Muscle layer of colon (tissue), 2 donors: ENCODE measurements around the gene LBP.

Experiments used
- H3K27ac ChIP-seq: one replicate; pipeline ENCODE4 v1.7.0; 2013; ENCODE audit warnings: low read depth, mild to moderate bottlenecking, low read length, moderate library complexity
- H3K27me3 ChIP-seq, 2 donors: one replicate each; pipeline ENCODE4 v1.7.0; 2013; ENCODE audit warnings: low read length in 2 of 2, mild to moderate bottlenecking in 2 of 2; ENCODE audit not compliant: insufficient read depth in 2 of 2, control insufficient read depth in 1 of 2
- H3K36me3 ChIP-seq: one replicate; pipeline ENCODE4 v1.7.0; 2013; ENCODE audit warnings: mild to moderate bottlenecking, low read length; ENCODE audit not compliant: insufficient read depth
- H3K4me1 ChIP-seq: one replicate; pipeline ENCODE4 v1.7.0; 2013; ENCODE audit warnings: mild to moderate bottlenecking, low read length; ENCODE audit not compliant: insufficient read depth
- H3K4me3 ChIP-seq, 2 donors: one replicate each; pipeline ENCODE4 v1.7.0; 2013; ENCODE audit warnings: low read length in 2 of 2, low read depth in 1 of 2, mild to moderate bottlenecking in 1 of 2, moderate library complexity in 1 of 2
- H3K9ac ChIP-seq: one replicate; pipeline ENCODE4 v1.7.0; 2013; ENCODE audit warnings: low read length
- H3K9me3 ChIP-seq: one replicate; pipeline ENCODE4 v1.7.0; 2013; ENCODE audit warnings: mild to moderate bottlenecking, low read length
- donor health status: abdominal sarcoma.
- donor health status: Adenocarcinoma of cecum.

LBP gene, protein sequence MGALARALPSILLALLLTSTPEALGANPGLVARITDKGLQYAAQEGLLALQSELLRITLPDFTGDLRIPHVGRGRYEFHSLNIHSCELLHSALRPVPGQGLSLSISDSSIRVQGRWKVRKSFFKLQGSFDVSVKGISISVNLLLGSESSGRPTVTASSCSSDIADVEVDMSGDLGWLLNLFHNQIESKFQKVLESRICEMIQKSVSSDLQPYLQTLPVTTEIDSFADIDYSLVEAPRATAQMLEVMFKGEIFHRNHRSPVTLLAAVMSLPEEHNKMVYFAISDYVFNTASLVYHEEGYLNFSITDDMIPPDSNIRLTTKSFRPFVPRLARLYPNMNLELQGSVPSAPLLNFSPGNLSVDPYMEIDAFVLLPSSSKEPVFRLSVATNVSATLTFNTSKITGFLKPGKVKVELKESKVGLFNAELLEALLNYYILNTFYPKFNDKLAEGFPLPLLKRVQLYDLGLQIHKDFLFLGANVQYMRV

DNA sequence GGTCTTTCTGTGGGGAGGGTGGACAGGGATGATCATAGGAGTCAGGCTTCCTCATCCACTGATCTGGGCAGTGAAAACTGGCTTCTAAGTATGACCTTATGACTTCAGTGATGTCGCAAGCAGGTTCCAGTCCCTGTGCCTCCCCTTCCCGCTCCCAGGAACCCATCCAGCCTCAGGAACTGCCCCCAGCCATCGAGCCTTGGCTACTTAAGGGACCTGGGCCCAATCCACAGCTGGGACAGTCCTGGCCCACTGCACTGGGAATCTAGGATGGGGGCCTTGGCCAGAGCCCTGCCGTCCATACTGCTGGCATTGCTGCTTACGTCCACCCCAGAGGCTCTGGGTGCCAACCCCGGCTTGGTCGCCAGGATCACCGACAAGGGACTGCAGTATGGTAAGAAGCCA lies at the start of gene LBP:
Gene LBP (plus strand): TSS at position 236 of the 405 bp plus-strand sequence. CDS start 35 bp downstream, at position 271.
- Histone ChIP-seq H3K27ac (no peak within 1 kb of the TSS), H3K4me1 (peaks cover 4% of the 10 kb centered on the region), H3K9ac (no peak within 1 kb of the TSS), H3K36me3 (no peaks in the 10 kb centered on the region), H3K27me3 (no peaks in the 10 kb centered on the region), H3K4me3 (no peak within 1 kb of the TSS), H3K9me3 (no peaks in the 10 kb centered on the region)

DNA sequence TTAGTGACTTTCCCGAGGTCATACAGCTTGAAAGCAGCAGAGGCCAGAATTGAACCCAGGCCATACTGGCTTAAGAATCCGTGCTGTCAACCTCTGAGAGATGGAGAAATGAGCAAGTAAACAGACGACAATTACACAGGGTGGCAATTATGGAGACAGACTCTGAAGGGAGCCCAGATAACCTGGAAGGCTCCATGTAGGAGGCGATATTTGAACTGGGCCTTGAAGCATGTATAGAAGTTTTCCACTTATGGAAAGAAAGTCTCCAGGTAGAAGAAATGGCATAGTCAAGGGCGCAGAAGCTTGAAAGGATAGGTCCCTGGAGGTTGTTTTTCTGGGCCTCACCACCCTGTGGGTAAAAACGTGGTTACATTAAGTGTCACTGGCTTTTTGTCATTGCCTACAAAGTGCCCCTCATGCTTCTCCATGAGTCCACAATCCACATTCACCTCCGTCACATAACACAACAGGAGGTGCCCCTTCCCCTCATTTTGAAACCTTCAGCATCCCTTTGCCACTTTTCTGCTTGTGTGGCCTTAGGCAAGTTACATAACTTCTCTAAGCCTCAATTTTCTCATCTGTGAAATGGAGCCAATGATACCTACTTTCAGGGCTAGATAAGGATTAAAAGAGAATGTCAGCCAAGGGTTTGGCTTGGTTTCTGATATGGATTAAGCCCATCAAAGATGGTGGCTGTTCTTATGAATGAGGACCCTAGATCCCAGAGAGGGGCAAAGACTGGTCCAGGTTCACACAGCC lies 48.2 kb upstream of the LBP start:
- Histone ChIP-seq H3K9me3 (no peaks in the 10 kb centered on the region), H3K9ac (no peak overlapping the region), H3K4me3 (no peak overlapping the region), H3K36me3 (no peaks in the 10 kb centered on the region), H3K27ac (no peak overlapping the region), H3K4me1 (peaks cover 6% of the 10 kb centered on the region), H3K27me3 (no peaks in the 10 kb centered on the region)

DNA sequence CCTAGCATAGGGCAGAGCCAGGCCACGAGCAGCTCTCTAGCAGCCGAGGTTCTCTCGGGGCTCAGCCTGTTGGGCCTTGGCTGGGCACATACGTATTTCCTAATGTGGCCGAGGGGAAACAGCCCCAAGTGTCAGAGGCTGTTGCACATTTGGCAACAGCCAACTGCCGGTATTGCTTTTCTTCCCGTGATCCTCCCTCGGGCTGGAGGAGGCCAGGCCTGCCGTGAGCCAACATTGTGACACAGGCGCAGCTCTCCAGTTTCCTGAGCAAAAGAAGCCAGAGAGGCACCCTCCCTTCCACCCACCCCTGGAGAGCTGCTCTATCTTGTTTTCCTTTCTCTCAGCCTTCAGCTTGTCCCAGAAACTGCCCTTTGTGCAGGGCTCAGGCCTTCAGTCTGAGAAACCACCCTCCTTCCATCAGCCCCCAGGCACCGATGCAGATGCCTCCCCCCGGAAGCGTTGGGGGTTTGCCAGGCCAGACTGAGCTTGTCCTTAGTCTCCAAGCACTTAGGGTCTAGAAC lies 47.5 kb upstream of the LBP start:
- no peak overlapping the region for H3K9ac ChIP-seq
- H3K27me3 ChIP-seq = no peaks in the 10 kb centered on the region
- no peaks in the 10 kb centered on the region for H3K36me3 ChIP-seq
- peak overlapping the region; percentile 66 for H3K27ac ChIP-seq
- no peaks in the 10 kb centered on the region for H3K9me3 ChIP-seq
- H3K4me3 ChIP-seq = no peak overlapping the region
- H3K4me1 ChIP-seq = peaks cover 6% of the 10 kb centered on the region

DNA sequence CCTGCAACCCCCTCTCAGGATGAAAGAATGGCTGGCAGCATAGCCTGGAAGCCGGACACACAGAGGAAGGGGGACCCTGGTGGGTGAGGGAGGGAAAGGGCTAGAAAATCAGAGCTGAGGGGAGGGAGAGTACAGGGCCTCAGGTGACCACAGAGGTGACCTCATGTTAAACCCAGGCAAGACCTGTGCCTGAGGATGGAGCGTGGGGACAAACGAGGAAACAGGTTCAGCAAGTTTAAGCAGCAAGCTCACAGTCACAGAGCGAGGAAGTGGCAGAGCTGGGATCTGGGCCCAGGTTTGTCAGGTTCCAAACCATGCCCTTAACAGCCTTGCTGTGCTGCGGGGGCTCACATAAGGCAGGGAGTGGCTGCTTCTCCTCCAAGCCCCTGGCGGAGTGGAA lies 46.3 kb upstream of the LBP start:
- no peaks in the 10 kb centered on the region for H3K36me3 ChIP-seq
- H3K9ac ChIP-seq = no peak overlapping the region
- no peaks in the 10 kb centered on the region for H3K27me3 ChIP-seq
- H3K9me3 ChIP-seq = no peaks in the 10 kb centered on the region
- no peak overlapping the region for H3K27ac ChIP-seq
- no peak overlapping the region for H3K4me3 ChIP-seq
- peaks cover 6% of the 10 kb centered on the region for H3K4me1 ChIP-seq

DNA sequence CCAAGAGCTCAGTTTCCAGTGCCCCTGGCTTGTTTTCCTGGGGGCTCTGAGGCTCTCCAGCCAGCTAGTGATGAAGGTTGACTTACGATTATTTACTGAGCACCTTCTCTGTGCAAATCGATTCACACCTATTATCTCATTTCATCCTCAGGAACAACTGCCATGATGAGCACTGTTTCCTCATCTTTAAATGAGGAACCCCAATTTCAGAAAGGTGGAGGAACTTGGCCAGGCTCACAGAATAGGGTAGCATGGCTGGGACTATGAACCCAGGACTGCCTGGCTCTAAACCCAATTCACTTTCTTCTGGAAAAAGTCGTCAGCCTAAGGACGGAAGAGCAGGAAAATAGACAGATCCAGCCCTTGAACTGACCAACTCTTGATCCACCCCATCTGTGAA lies 45.8 kb upstream of the LBP start:
- Histone ChIP-seq H3K4me1 (peaks cover 6% of the 10 kb centered on the region), H3K9me3 (no peaks in the 10 kb centered on the region), H3K4me3 (no peak overlapping the region), H3K9ac (no peak overlapping the region), H3K27me3 (no peaks in the 10 kb centered on the region), H3K27ac (no peak overlapping the region), H3K36me3 (no peaks in the 10 kb centered on the region)

DNA sequence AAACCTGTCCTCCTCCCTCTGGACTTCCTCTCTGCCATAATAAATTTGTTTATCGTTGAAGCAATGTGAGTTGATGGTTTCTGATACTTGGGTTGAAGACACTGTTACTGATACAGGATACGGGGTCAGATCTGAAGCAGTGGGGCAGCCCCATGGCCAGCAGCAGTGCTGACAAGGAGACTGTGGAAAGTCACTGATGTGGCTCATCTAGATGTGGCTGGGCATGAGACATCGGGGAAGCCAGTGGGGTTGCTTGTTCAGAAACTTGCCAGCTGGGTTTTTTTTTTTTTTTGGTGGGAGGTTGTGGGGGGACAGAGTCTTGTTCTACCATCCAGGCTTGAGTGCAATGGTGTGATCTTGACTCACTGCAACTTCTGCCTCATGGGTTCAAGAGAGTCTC lies 45.0 kb upstream of the LBP start:
- H3K4me1 ChIP-seq = peaks cover 6% of the 10 kb centered on the region
- no peak overlapping the region for H3K9ac ChIP-seq
- no peak overlapping the region for H3K27ac ChIP-seq
- no peaks in the 10 kb centered on the region for H3K9me3 ChIP-seq
- no peak overlapping the region for H3K4me3 ChIP-seq
- no peaks in the 10 kb centered on the region for H3K36me3 ChIP-seq
- H3K27me3 ChIP-seq = no peaks in the 10 kb centered on the region

DNA sequence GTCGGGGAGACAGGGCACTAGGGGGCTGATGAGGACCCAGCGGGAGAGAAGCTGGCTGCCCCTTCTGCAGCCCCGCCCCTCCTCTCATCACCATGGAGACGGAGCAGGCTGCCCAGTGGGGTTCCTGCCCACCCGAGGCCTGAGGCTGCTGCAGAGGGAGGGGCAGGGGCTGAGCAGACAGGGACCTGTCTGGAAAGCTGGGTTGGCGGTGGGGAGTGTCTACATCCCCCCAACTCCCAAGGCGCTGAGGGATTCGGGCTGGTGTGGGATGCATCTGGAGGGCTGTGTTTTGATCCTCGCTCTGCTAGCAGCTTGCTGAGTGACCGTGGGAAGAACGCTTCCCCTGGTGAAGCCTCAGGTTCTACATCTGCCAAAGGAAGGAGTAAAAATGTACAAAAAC lies 43.5 kb upstream of the LBP start:
- Histone ChIP-seq H3K9ac (no peak overlapping the region), H3K36me3 (no peaks in the 10 kb centered on the region), H3K27ac (no peak overlapping the region), H3K27me3 (no peaks in the 10 kb centered on the region), H3K4me1 (peaks cover 6% of the 10 kb centered on the region), H3K9me3 (no peaks in the 10 kb centered on the region), H3K4me3 (no peak overlapping the region)

DNA sequence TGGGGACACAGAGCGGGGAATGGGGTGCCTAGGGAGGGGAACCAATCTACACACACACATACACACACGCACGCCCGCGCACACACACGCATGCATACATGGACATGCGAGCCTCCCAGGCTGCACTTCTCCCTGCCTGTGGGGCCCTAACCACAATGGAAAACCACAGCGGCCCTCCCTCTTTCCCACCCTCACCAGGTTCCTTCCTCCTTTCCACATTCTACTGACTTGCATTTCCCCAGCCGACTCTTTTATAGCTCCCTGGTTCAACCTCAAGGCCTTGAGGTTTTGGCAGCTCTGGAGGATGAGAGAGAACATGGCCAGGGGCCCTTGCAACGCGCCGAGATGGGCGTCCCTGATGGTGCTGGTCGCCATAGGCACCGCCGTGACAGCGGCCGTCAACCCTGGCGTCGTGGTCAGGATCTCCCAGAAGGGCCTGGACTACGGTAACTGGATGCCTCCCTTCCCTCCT lies 42.3 kb upstream of the LBP start, which contains the start of gene BPI:
Gene BPI (plus strand): TSS at position 249 of the 472 bp plus-strand sequence. CDS start 68 bp downstream, at position 317.
- Histone ChIP-seq H3K4me1 (peaks cover 6% of the 10 kb centered on the region), H3K36me3 (no peaks in the 10 kb centered on the region), H3K4me3 (no peak within 1 kb of the TSS), H3K9me3 (no peaks in the 10 kb centered on the region), H3K27ac (no peak within 1 kb of the TSS), H3K9ac (no peak within 1 kb of the TSS), H3K27me3 (no peaks in the 10 kb centered on the region)

DNA sequence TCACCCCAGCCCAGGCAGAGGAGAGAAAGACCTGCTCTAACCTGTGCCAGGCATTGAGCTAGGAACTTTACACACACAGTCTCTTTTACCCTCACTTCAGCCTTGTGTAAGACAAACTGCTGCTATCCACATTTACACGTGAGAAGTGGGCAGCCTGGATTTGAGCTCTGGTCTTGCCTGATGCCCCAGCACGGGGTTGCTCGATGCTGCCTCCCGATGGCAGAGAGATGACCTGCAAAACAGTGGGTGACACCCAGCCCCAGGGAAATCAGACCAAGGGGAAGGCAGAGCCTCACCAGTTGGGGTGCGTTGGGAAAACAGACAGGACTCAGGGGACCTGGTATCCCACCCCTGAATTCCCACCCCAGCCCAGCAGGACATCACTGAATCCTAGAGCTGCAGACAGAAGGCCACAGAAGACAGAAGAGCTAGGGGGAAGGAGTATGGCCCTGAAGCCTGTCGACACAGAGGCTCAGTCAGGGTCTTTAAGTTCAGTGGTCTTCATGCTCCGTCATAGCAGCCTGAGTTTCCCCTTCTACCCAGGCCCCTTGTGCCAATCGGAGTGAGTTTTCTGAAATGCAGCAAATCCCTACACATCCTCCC lies 41.3 kb upstream of the LBP start:
- Histone ChIP-seq H3K9ac (no peak overlapping the region), H3K4me3 (no peak overlapping the region), H3K27me3 (no peaks in the 10 kb centered on the region), H3K36me3 (no peaks in the 10 kb centered on the region), H3K9me3 (no peaks in the 10 kb centered on the region), H3K4me1 (peaks cover under 1% of the 10 kb centered on the region), H3K27ac (no peak overlapping the region)

DNA sequence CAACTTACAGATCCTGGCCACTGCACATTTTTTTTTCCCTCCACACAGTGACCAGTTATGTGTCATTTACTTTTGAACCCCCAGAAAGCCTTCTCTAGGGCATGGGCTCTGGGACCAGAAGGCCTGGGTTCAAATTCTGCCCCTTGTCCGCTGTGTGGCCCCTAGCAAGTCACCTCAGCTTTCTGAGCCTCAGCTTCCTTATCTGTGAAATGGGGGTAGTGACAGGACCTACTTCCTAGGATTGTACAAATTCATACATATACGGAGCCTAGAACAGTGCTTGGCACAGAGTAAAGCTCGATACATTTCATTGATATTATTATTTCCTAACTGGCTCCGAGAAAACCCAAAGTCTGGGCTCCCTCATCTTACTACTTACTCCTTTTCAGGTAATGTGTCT lies 40.7 kb upstream of the LBP start:
- Histone ChIP-seq H3K9me3 (no peaks in the 10 kb centered on the region), H3K4me3 (no peak overlapping the region), H3K4me1 (no peaks in the 10 kb centered on the region), H3K27ac (no peak overlapping the region), H3K9ac (no peak overlapping the region), H3K27me3 (no peaks in the 10 kb centered on the region), H3K36me3 (no peaks in the 10 kb centered on the region)

DNA sequence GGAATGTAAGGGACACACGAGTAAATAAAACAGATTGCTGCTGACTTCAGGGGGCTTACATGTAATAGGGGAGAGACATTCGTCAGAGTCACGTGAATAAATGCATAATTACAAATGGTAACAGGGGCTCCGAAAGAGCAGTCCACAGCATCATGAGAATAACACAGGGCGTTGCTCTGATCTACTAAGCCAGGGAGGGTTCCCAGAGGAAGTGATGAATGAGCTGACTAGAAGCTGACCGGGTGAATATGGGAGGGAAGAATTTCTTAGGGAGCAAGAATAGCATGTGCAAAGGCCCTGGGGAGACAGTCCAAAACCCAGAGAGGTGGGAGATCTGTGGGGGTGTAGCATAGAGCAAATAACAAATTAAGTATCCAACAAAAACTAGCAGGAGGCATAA lies 39.9 kb upstream of the LBP start:
- no peaks in the 10 kb centered on the region for H3K27me3 ChIP-seq
- H3K9ac ChIP-seq = no peak overlapping the region
- H3K4me1 ChIP-seq = no peaks in the 10 kb centered on the region
- no peaks in the 10 kb centered on the region for H3K36me3 ChIP-seq
- H3K4me3 ChIP-seq = no peak overlapping the region
- no peak overlapping the region for H3K27ac ChIP-seq
- no peaks in the 10 kb centered on the region for H3K9me3 ChIP-seq
